ENCODE measurements around the gene AK8.

DNA sequence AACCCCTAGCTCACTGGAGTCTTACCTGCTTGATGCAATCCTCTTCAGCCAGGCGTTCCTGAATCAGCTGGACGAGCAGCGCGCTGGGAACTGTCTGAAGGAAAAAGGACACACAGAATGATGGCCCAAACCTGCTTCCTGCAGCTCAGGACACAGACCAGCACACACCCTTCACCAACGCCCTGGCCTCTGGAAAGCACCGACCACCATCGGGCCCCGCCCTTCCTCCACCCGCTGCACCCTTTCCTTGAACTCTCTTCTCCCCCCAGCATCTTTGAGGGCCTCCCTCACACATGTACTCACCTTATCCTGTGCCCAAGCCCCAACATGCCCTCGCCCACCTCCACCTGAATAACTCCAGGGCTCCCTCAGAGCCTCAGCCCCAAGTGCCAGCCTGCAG is 23.3 kb downstream of the AK8 start:
- TF ChIP-seq, protein P1, sequence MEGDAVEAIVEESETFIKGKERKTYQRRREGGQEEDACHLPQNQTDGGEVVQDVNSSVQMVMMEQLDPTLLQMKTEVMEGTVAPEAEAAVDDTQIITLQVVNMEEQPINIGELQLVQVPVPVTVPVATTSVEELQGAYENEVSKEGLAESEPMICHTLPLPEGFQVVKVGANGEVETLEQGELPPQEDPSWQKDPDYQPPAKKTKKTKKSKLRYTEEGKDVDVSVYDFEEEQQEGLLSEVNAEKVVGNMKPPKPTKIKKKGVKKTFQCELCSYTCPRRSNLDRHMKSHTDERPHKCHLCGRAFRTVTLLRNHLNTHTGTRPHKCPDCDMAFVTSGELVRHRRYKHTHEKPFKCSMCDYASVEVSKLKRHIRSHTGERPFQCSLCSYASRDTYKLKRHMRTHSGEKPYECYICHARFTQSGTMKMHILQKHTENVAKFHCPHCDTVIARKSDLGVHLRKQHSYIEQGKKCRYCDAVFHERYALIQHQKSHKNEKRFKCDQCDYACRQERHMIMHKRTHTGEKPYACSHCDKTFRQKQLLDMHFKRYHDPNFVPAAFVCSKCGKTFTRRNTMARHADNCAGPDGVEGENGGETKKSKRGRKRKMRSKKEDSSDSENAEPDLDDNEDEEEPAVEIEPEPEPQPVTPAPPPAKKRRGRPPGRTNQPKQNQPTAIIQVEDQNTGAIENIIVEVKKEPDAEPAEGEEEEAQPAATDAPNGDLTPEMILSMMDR (IDR thresholded peaks at IDR 0.05) = no peak
- no peak for TF ChIP-seq POLR2A (IDR thresholded peaks at IDR 0.05)
- no peak for TF ChIP-seq EP300 (IDR thresholded peaks at IDR 0.05; ENCODE audit: low read depth)

Data from transverse colon (tissue), 3 donors.